ENCODE results near the gene UPK1A.
A peak's percentile ranks its signal among the peaks of the same experiment; 100 is the strongest.
"Not testable (repeated sequence)": the region's sequence is repeated elsewhere in the genome, so short reads cannot be mapped to it uniquely, and the experiment has no call there.

UPK1A gene

GRCh38 chr19:35670686-35671085 is 4.4 kb downstream of the UPK1A start:
- DNase-seq (ENCODE audit: low spot score), result no peak
- no peak for TF ChIP-seq CTCF (IDR thresholded peaks at IDR 0.05; ENCODE audit: extremely low read depth, missing control alignments)

GRCh38 chr19:35671818-35672217 is 5.5 kb downstream of the UPK1A start:
- TF ChIP-seq CTCF (IDR thresholded peaks at IDR 0.05; ENCODE audit: extremely low read depth, missing control alignments), result no peak

GRCh38 chr19:35673121-35673804 is 6.9 kb downstream of the UPK1A start:
- DNase-seq (ENCODE audit: low spot score), result peak; percentile 79
- TF ChIP-seq CTCF (IDR thresholded peaks at IDR 0.05; ENCODE audit: extremely low read depth, missing control alignments), result no peak

More at GRCh38 chr19:35671818-35672217, 5.5 kb downstream of the UPK1A start:
- no peak for DNase-seq (ENCODE audit: low spot score)

GRCh38 chr19:35675589-35676140 is 9.3 kb downstream of the UPK1A start:
- TF ChIP-seq CTCF (IDR thresholded peaks at IDR 0.05; ENCODE audit: extremely low read depth, missing control alignments), result no peak
- DNase-seq (ENCODE audit: low spot score), result no peak

GRCh38 chr19:35689836-35690235 is 23.5 kb downstream of the UPK1A start:
- no peak for DNase-seq (ENCODE audit: low spot score)
- no peak for TF ChIP-seq CTCF (IDR thresholded peaks at IDR 0.05; ENCODE audit: extremely low read depth, missing control alignments)

- not testable (repeated sequence) for DNase-seq (ENCODE audit: low spot score)
These were observed 24.8 kb downstream of the UPK1A start for GRCh38 chr19:35691106-35691505.

GRCh38 chr19:35692010-35692409 is 25.7 kb downstream of the UPK1A start:
- no peak for DNase-seq (ENCODE audit: low spot score)
- no peak for TF ChIP-seq CTCF (IDR thresholded peaks at IDR 0.05; ENCODE audit: extremely low read depth, missing control alignments)

GRCh38 chr19:35693422-35693821 is 27.1 kb downstream of the UPK1A start:
- TF ChIP-seq CTCF (IDR thresholded peaks at IDR 0.05; ENCODE audit: extremely low read depth, missing control alignments), result no peak
- DNase-seq (ENCODE audit: low spot score), result no peak

Data from GM20000 (cell line).